Measurements from ENCODE around the gene POLR2J. TPM values are rescaled to one million over a fixed set of nuclear protein-coding genes. Genes with fewer than 3 reads are reported as not detected.
"Not testable (repeated sequence)": the region's sequence is repeated elsewhere in the genome, so short reads cannot be mapped to it uniquely, and the experiment has no call there.

Gene POLR2J
- total RNA-seq, 1 donor from 2014 or later, result 48.1 TPM

- H3K4me3 Mint-ChIP-seq (ENCODE audit: unreplicated experiment); H3K27ac Mint-ChIP-seq (ENCODE audit: unreplicated experiment); DNase-seq (ENCODE audit: low spot score); H3K36me3 Mint-ChIP-seq (ENCODE audit: low read depth, unreplicated experiment); H3K27me3 Mint-ChIP-seq (ENCODE audit: unreplicated experiment); H3K9me3 Mint-ChIP-seq (ENCODE audit: unreplicated experiment); H3K4me1 Mint-ChIP-seq (ENCODE audit: unreplicated experiment): not testable (repeated sequence)
Measured at GRCh38 chr7:102490529-102491075, 11.9 kb upstream of the POLR2J start.

GRCh38 chr7:102484317-102484716, 5.6 kb upstream of the POLR2J start:
- H3K4me3 Mint-ChIP-seq (ENCODE audit: unreplicated experiment); H3K4me1 Mint-ChIP-seq (ENCODE audit: unreplicated experiment); H3K27me3 Mint-ChIP-seq (ENCODE audit: unreplicated experiment); H3K36me3 Mint-ChIP-seq (ENCODE audit: low read depth, unreplicated experiment); DNase-seq (ENCODE audit: low spot score); H3K9me3 Mint-ChIP-seq (ENCODE audit: unreplicated experiment); H3K27ac Mint-ChIP-seq (ENCODE audit: unreplicated experiment): not testable (repeated sequence)

GRCh38 chr7:102481962-102482361, 3.2 kb upstream of the POLR2J start:
- H3K27me3 Mint-ChIP-seq (ENCODE audit: unreplicated experiment); DNase-seq (ENCODE audit: low spot score); H3K27ac Mint-ChIP-seq (ENCODE audit: unreplicated experiment); H3K9me3 Mint-ChIP-seq (ENCODE audit: unreplicated experiment); H3K4me3 Mint-ChIP-seq (ENCODE audit: unreplicated experiment); H3K36me3 Mint-ChIP-seq (ENCODE audit: low read depth, unreplicated experiment); H3K4me1 Mint-ChIP-seq (ENCODE audit: unreplicated experiment): not testable (repeated sequence)

- H3K36me3 Mint-ChIP-seq (ENCODE audit: low read depth, unreplicated experiment); H3K9me3 Mint-ChIP-seq (ENCODE audit: unreplicated experiment); H3K27ac Mint-ChIP-seq (ENCODE audit: unreplicated experiment); H3K4me3 Mint-ChIP-seq (ENCODE audit: unreplicated experiment); H3K27me3 Mint-ChIP-seq (ENCODE audit: unreplicated experiment); H3K4me1 Mint-ChIP-seq (ENCODE audit: unreplicated experiment): not testable (repeated sequence)
- peak; percentile 18 for TF ChIP-seq CTCF (IDR thresholded peaks at IDR 0.05; ENCODE audit: unreplicated experiment)
- peak; percentile 70 for DNase-seq (ENCODE audit: low spot score)
Measured at GRCh38 chr7:102479982-102480637, 1.4 kb upstream of the POLR2J start.

GRCh38 chr7:102479209-102479584, 475 bp upstream of the POLR2J start:
- not testable (repeated sequence) for H3K36me3 Mint-ChIP-seq (ENCODE audit: low read depth, unreplicated experiment); H3K9me3 Mint-ChIP-seq (ENCODE audit: unreplicated experiment); H3K4me1 Mint-ChIP-seq (ENCODE audit: unreplicated experiment); H3K27me3 Mint-ChIP-seq (ENCODE audit: unreplicated experiment); DNase-seq (ENCODE audit: low spot score); H3K27ac Mint-ChIP-seq (ENCODE audit: unreplicated experiment); H3K4me3 Mint-ChIP-seq (ENCODE audit: unreplicated experiment)

- H3K4me3 Mint-ChIP-seq (ENCODE audit: unreplicated experiment); H3K4me1 Mint-ChIP-seq (ENCODE audit: unreplicated experiment): not testable (repeated sequence)
Measured at GRCh38 chr7:102474736-102475435, 3.8 kb downstream of the POLR2J start.

GRCh38 chr7:102474116-102474515, 4.6 kb downstream of the POLR2J start:
- not testable (repeated sequence) for H3K27ac Mint-ChIP-seq (ENCODE audit: unreplicated experiment); H3K4me1 Mint-ChIP-seq (ENCODE audit: unreplicated experiment); H3K4me3 Mint-ChIP-seq (ENCODE audit: unreplicated experiment); H3K27me3 Mint-ChIP-seq (ENCODE audit: unreplicated experiment); H3K9me3 Mint-ChIP-seq (ENCODE audit: unreplicated experiment); H3K36me3 Mint-ChIP-seq (ENCODE audit: low read depth, unreplicated experiment)
- peak; percentile 2 for DNase-seq (ENCODE audit: low spot score)

More at GRCh38 chr7:102474736-102475435, 3.8 kb downstream of the POLR2J start:
- H3K27ac Mint-ChIP-seq (ENCODE audit: unreplicated experiment); H3K36me3 Mint-ChIP-seq (ENCODE audit: low read depth, unreplicated experiment); H3K9me3 Mint-ChIP-seq (ENCODE audit: unreplicated experiment); H3K27me3 Mint-ChIP-seq (ENCODE audit: unreplicated experiment); DNase-seq (ENCODE audit: low spot score): not testable (repeated sequence)
